HG03521 (cell line): Measurements from ENCODE around the gene UBAC2.
"Not testable (repeated sequence)": the region's sequence is repeated elsewhere in the genome, so short reads cannot be mapped to it uniquely, and the experiment has no call there.

Source experiments
- ATAC-seq: cut with Tn5 transposase; IDR thresholded peaks from one replicate; pipeline ENCODE4 v1.9.1; 2021; ENCODE audit warnings: mild to moderate bottlenecking, moderate library complexity; ENCODE audit not compliant: unreplicated experiment

The UBAC2 gene

GRCh38 chr13:99231721-99232120 is 31.1 kb downstream of the UBAC2 start:
- ATAC-seq, result peak; percentile 32

GRCh38 chr13:99237981-99238662 is 37.5 kb downstream of the UBAC2 start:
- no peak for ATAC-seq

GRCh38 chr13:99246100-99246499 is 45.4 kb downstream of the UBAC2 start:
- ATAC-seq, result no peak

- ATAC-seq, result not testable (repeated sequence)
Observed at GRCh38 chr13:99249178-99249577, 48.5 kb downstream of the UBAC2 start.

- ATAC-seq, result not testable (repeated sequence)
Observed at GRCh38 chr13:99249606-99250005, 49.0 kb downstream of the UBAC2 start.

- no peak for ATAC-seq
Observed at GRCh38 chr13:99250982-99251825, 50.5 kb downstream of the UBAC2 start.

- no peak for ATAC-seq
Observed at GRCh38 chr13:99251921-99252320, 51.3 kb downstream of the UBAC2 start.

GRCh38 chr13:99254830-99255229 is 54.2 kb downstream of the UBAC2 start:
- ATAC-seq, result no peak

GRCh38 chr13:99255271-99255670 is 54.6 kb downstream of the UBAC2 start:
- ATAC-seq, result no peak

GRCh38 chr13:99256283-99256682 is 55.6 kb downstream of the UBAC2 start:
- ATAC-seq, result no peak

GRCh38 chr13:99256709-99257108 is 56.1 kb downstream of the UBAC2 start:
- ATAC-seq, result no peak

- ATAC-seq, result no peak
Observed at GRCh38 chr13:99257291-99257690, 56.6 kb downstream of the UBAC2 start.

GRCh38 chr13:99258210-99258860 is 57.7 kb downstream of the UBAC2 start, which contains the start of gene GPR18:
Gene GPR18 (minus strand): TSS chr13:99258379. CDS start chr13:99255872, 2,507 bp downstream.
- peak; percentile 86 for ATAC-seq

GRCh38 chr13:99258946-99259345 is 58.3 kb downstream of the UBAC2 start:
- ATAC-seq, result peak; percentile 56

- ATAC-seq, result no peak
Observed at GRCh38 chr13:99260216-99260615, 59.6 kb downstream of the UBAC2 start.

- no peak for ATAC-seq
Observed at GRCh38 chr13:99261059-99261458, 60.4 kb downstream of the UBAC2 start.

GRCh38 chr13:99263126-99263785 is 62.6 kb downstream of the UBAC2 start:
- no peak for ATAC-seq

- ATAC-seq, result no peak
Observed at GRCh38 chr13:99264051-99264450, 63.4 kb downstream of the UBAC2 start.

- ATAC-seq, result no peak
Observed at GRCh38 chr13:99265162-99265800, 64.6 kb downstream of the UBAC2 start.

- ATAC-seq, result peak; percentile 43
Observed at GRCh38 chr13:99265821-99266426, 65.3 kb downstream of the UBAC2 start.
